Fibroblast of lung (primary cell): Measurements from ENCODE around the gene HIRIP3. TPM values are rescaled to one million over a fixed set of nuclear protein-coding genes. Genes with fewer than 3 reads are reported as not detected.
A peak's percentile ranks its signal among the peaks of the same experiment; 100 is the strongest.

ENCODE experiments used
- DNase-seq, 2 donors: peaks; one replicate each; pipeline versions ENCODE4 v3.0.0 to v3.0.0-alpha.2; 2010; ENCODE audit warnings: low read depth in 2 of 2
- H2AFZ ChIP-seq: 2 replicates; pipeline ENCODE4 v1.5.1; 2012; ENCODE audit warnings: low read length, control low read depth, inconsistent platforms
- H3K27ac ChIP-seq: 2 replicates; pipeline ENCODE4 v1.5.1; 2011; ENCODE audit warnings: low read length, control low read depth; ENCODE audit not compliant: insufficient read depth
- H3K27me3 ChIP-seq: 2 replicates; pipeline ENCODE4 v1.5.1; 2011; ENCODE audit warnings: mild to moderate bottlenecking, low read length; ENCODE audit not compliant: control insufficient read depth, insufficient read depth
- H3K36me3 ChIP-seq: 2 replicates; pipeline ENCODE4 v1.5.1; 2011; ENCODE audit warnings: low read length; ENCODE audit not compliant: control insufficient read depth, insufficient read depth
- H3K4me1 ChIP-seq: 2 replicates; pipeline ENCODE4 v1.5.1; 2011; ENCODE audit warnings: low read length; ENCODE audit not compliant: control insufficient read depth, insufficient read depth; ENCODE audit errors: extremely low read depth
- H3K4me2 ChIP-seq: 2 replicates; pipeline ENCODE4 v1.5.1; 2011; ENCODE audit warnings: low read length, control low read depth; ENCODE audit not compliant: insufficient read depth; ENCODE audit errors: extremely low read depth
- H3K4me3 ChIP-seq, 4 experiments: fragments of 200-600 bp in 1 of 4; sonication (generic) in 1 of 4; replicated peaks in 1 of 4; 2 replicates each; pipeline ENCODE4 v1.5.1; 2011 to 2016; ENCODE audit warnings: low read length in 4 of 4, low read depth in 3 of 4, mild to moderate bottlenecking in 3 of 4, control low read depth in 2 of 4, inconsistent platforms in 1 of 4, mixed read lengths in 1 of 4; ENCODE audit not compliant: insufficient read depth in 1 of 4; ENCODE audit errors: control extremely low read depth in 1 of 4
- H3K79me2 ChIP-seq: 2 replicates; pipeline ENCODE4 v1.5.1; 2012; ENCODE audit warnings: mild to moderate bottlenecking, low read length, inconsistent platforms; ENCODE audit not compliant: control insufficient read depth, insufficient read depth
- H3K9ac ChIP-seq: 2 replicates; pipeline ENCODE4 v1.5.1; 2011; ENCODE audit warnings: mild to moderate bottlenecking, low read length, control low read depth; ENCODE audit not compliant: insufficient read depth
- H3K9me3 ChIP-seq: 2 replicates; pipeline ENCODE4 v1.5.1; 2012; ENCODE audit warnings: low read depth, low read length; ENCODE audit not compliant: control insufficient read depth, insufficient read depth
- H4K20me1 ChIP-seq: 2 replicates; pipeline ENCODE4 v1.5.1; 2011; ENCODE audit warnings: low read length; ENCODE audit not compliant: control insufficient read depth, insufficient read depth; ENCODE audit errors: extremely low read depth
- CTCF ChIP-seq, 2 donors: IDR thresholded peaks in 1 of 2; conservative IDR thresholded peaks in 1 of 2; 1 replicate in 1 of 2; 2 replicates in 1 of 2; pipeline ENCODE4 v1.5.1; 2011 to 2012; ENCODE audit warnings: low read length in 2 of 2, control low read depth in 1 of 2, inconsistent platforms in 1 of 2, low read depth in 1 of 2, mild to moderate bottlenecking in 1 of 2
- EZH2 ChIP-seq: IDR thresholded peaks from 2 replicates; pipeline ENCODE4 v1.5.1; 2012; ENCODE audit warnings: low read length, control low read depth, mild to moderate bottlenecking; ENCODE audit errors: missing control alignments
- polyA plus RNA-seq, 2 donors: library from polyadenylated mRNA; depleted of rRNA in 1 of 2; stranded (reverse) in 1 of 2; unstranded in 1 of 2; fragments of >200 nt; gene quantifications; 2 replicates each; pipeline ENCODE4 v1.2.1, GENCODE V29; 2011 to 2012; ENCODE audit warnings: missing spikeins in 1 of 2
- total RNA-seq: library from RNA; depleted of rRNA; stranded (reverse); fragments of >200 nt; gene quantifications from 2 replicates; pipeline ENCODE4 v1.2.1, GENCODE V29; 2014

The HIRIP3 gene
- total and polyA plus RNA-seq, 2 donors (not counting 1 experiment from before 2014, with no cell fraction given) = 3.0 to 7.9 TPM

- Histone ChIP-seq H3K4me3 (peak overlapping the region; percentile 89 to 98 (median 96)), H3K79me2 (peaks cover 48% of the 10 kb centered on the region), H3K27ac (peak overlapping the region; percentile 83), H3K9me3 (no peaks in the 10 kb centered on the region), H3K4me2 (peak overlapping the region; percentile 95), H3K4me1 (peaks cover 9% of the 10 kb centered on the region), H3K9ac (no peak overlapping the region), H2AFZ (no peak overlapping the region), H3K27me3 (no peaks in the 10 kb centered on the region), H4K20me1 (peaks cover 3% of the 10 kb centered on the region), H3K36me3 (peaks cover 18% of the 10 kb centered on the region)
- DNase-seq = no peak
- no peak for TF ChIP-seq EZH2
- TF ChIP-seq CTCF (conservative IDR thresholded peaks at IDR 0.05 in 1 of 2, IDR thresholded peaks at IDR 0.05 in 1 of 2; ENCODE audit: low read depth in 1 of 2, low read length in 2 of 2) = no peak
These were observed 20.3 kb downstream of the HIRIP3 start for GRCh38 chr16:29975134-29975538.

GRCh38 chr16:29974291-29975133 lies 20.9 kb downstream of the HIRIP3 start:
- peak in 1 of 2 donors; percentile 23 for DNase-seq
- Histone ChIP-seq H3K36me3 (peaks cover 13% of the 10 kb centered on the region), H2AFZ (no peak overlapping the region), H3K27me3 (no peaks in the 10 kb centered on the region), H3K27ac (peak overlapping the region; percentile 83), H3K9ac (peak overlapping the region; percentile 78), H3K9me3 (no peaks in the 10 kb centered on the region), H3K4me1 (peaks cover 9% of the 10 kb centered on the region), H3K4me3 (peak overlapping the region; percentile 89 to 98 (median 96)), H3K4me2 (peak overlapping the region; percentile 95), H4K20me1 (peaks cover 3% of the 10 kb centered on the region), H3K79me2 (peaks cover 48% of the 10 kb centered on the region)
- no peak for TF ChIP-seq EZH2
- no peak for TF ChIP-seq CTCF (conservative IDR thresholded peaks at IDR 0.05 in 1 of 2, IDR thresholded peaks at IDR 0.05 in 1 of 2; ENCODE audit: low read depth in 1 of 2, low read length in 2 of 2)

- peak; percentile 99 for DNase-seq
- Histone ChIP-seq H3K27ac (peak within 1 kb of the TSS; percentile 83), H3K79me2 (peaks cover 48% of the 10 kb centered on the region), H4K20me1 (peaks cover 3% of the 10 kb centered on the region), H3K4me1 (peaks cover 9% of the 10 kb centered on the region), H3K4me2 (peak within 1 kb of the TSS; percentile 95), H3K36me3 (peaks cover 8% of the 10 kb centered on the region), H3K4me3 (peak within 1 kb of the TSS; percentile 89 to 98 (median 96)), H3K9ac (peak within 1 kb of the TSS; percentile 78), H2AFZ (peak within 1 kb of the TSS; percentile 84), H3K27me3 (no peaks in the 10 kb centered on the region), H3K9me3 (no peaks in the 10 kb centered on the region)
- TF ChIP-seq CTCF (conservative IDR thresholded peaks at IDR 0.05 in 1 of 2, IDR thresholded peaks at IDR 0.05 in 1 of 2; ENCODE audit: low read depth in 1 of 2, low read length in 2 of 2) (no peak), EZH2 (no peak)
These were observed 21.8 kb downstream of the HIRIP3 start, which contains the start of gene TAOK2 for GRCh38 chr16:29973384-29974246. Gene TAOK2 (plus strand): TSS chr16:29973868. CDS start chr16:29977773, 3,905 bp downstream.
